KBM-7 (cell line): ENCODE data around the gene ANKRD24.
A peak's percentile ranks its signal among the peaks of the same experiment; 100 is the strongest.
"Not testable (repeated sequence)": the region's sequence is repeated elsewhere in the genome, so short reads cannot be mapped to it uniquely, and the experiment has no call there.

Experiments
- DNase-seq: peaks from one replicate; pipeline ENCODE4 v3.0.0-alpha.2; 2015
- in situ Hi-C: fragments of 300-500 bp; cut with MboI; formaldehyde crosslinking; loops from 2 replicates; pipeline ENCODE4 v1.14.3; 2020; ENCODE audit warnings: low sequenced_read_pairs, low pct_unique_long_range_greater_than_20kb, mixed read lengths

ANKRD24 gene

GRCh38 chr19:4182084-4182810, at the start of gene ANKRD24, which contains the start of gene SIRT6:
Gene ANKRD24 (plus strand): TSS chr19:4182689. CDS start chr19:4186426, 3,737 bp downstream.
Gene SIRT6 (minus strand): TSS chr19:4182563. CDS start chr19:4182539, 24 bp downstream.
- DNase-seq = peak; percentile 94
- in situ Hi-C loops = no loop called here

GRCh38 chr19:4134351-4134750, 48.1 kb upstream of the ANKRD24 start:
- no peak for DNase-seq
- in situ Hi-C loops = no loop called here

GRCh38 chr19:4135386-4135785, 47.1 kb upstream of the ANKRD24 start:
- DNase-seq, in situ Hi-C loops: not testable (repeated sequence)

- in situ Hi-C loops = no loop called here
- no peak for DNase-seq
Measured at GRCh38 chr19:4136680-4137088, 45.8 kb upstream of the ANKRD24 start.

GRCh38 chr19:4138445-4138844, 44.0 kb upstream of the ANKRD24 start:
- DNase-seq = no peak
- in situ Hi-C loops = no loop called here

- DNase-seq = peak; percentile 80
- in situ Hi-C loops = no loop called here
Measured at GRCh38 chr19:4139614-4140236, 42.8 kb upstream of the ANKRD24 start.

- in situ Hi-C loops = no loop called here
Measured at GRCh38 chr19:4140237-4140711, 42.2 kb upstream of the ANKRD24 start.

GRCh38 chr19:4142916-4143315, 39.6 kb upstream of the ANKRD24 start:
- in situ Hi-C loops, DNase-seq: not testable (repeated sequence)

More at GRCh38 chr19:4140237-4140711, 42.2 kb upstream of the ANKRD24 start:
- DNase-seq = peak; percentile 63

- in situ Hi-C loops = no loop called here
- no peak for DNase-seq
Measured at GRCh38 chr19:4144666-4145249, 37.7 kb upstream of the ANKRD24 start.

- in situ Hi-C loops = no loop called here
Measured at GRCh38 chr19:4149518-4150288, 32.8 kb upstream of the ANKRD24 start.

GRCh38 chr19:4151623-4152022, 30.9 kb upstream of the ANKRD24 start:
- in situ Hi-C loops = no loop called here
- DNase-seq = no peak

More at GRCh38 chr19:4149518-4150288, 32.8 kb upstream of the ANKRD24 start:
- DNase-seq = no peak

- DNase-seq = no peak
- in situ Hi-C loops = no loop called here
Measured at GRCh38 chr19:4152241-4152998, 30.1 kb upstream of the ANKRD24 start.

GRCh38 chr19:4154571-4155312, 27.7 kb upstream of the ANKRD24 start:
- DNase-seq = no peak
- in situ Hi-C loops = no loop called here

- in situ Hi-C loops = no loop called here
- no peak for DNase-seq
Measured at GRCh38 chr19:4157164-4157563, 25.3 kb upstream of the ANKRD24 start.

- DNase-seq, in situ Hi-C loops: not testable (repeated sequence)
Measured at GRCh38 chr19:4157971-4158370, 24.5 kb upstream of the ANKRD24 start.

- in situ Hi-C loops = no loop called here
- DNase-seq = no peak
Measured at GRCh38 chr19:4161415-4162077, 20.9 kb upstream of the ANKRD24 start.

GRCh38 chr19:4164262-4164661, 18.2 kb upstream of the ANKRD24 start:
- DNase-seq = no peak
- in situ Hi-C loops = no loop called here
